Measurements from ENCODE around the gene OGFOD2.

- TF ChIP-seq EZH2 (IDR thresholded peaks at IDR 0.05; ENCODE audit: borderline replicate concordance, low read length) (no peak), CTCF (IDR thresholded peaks at IDR 0.05; ENCODE audit: low read length) (no peak)
Measured at GRCh38 chr12:122982963-122983788, 8.1 kb downstream of the OGFOD2 start.
